Measurements from ENCODE around the gene SMIM45.
A peak's percentile ranks its signal among the peaks of the same experiment; 100 is the strongest.
"Not testable (repeated sequence)": the region's sequence is repeated elsewhere in the genome, so short reads cannot be mapped to it uniquely, and the experiment has no call there.

The SMIM45 gene

DNA sequence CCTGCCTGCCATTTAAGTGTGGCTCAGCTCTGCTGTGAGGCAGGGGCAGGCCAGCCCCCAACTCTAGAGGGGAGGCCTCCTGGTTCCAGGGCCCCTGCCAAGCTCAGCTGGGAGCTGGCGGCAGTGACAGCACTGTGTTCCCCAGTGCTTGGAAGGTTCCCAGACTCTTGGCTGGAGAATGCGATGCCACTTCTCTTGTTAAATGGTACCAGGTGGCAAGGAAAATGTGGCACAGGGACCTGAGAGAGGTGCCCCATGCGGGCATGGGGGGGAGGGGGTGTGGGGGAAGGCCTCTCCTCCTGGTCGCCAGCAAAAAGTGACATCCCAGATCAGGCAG, 17.0 kb upstream of the SMIM45 start:
- peak; percentile 42 for DNase-seq

DNA sequence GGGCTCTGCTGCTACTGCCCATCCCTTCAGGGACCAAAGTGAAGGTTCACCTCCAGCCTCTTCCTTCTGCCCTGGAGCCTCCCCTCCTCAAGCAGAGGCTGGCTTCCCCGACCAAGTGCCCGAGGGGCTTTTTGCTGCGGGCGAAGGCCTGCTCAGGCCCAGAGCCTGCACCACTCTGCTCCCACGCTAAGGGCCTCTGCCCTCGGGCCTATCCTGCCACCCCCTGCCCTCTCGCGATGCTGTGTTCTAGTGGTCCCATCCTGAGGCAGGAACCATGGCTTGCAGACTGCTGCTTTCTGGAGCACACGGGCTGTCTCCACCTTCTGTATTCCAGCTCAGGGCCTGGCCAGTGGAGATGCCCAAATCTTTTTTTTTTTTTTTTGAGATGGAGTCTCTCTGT, 16.4 kb upstream of the SMIM45 start:
- no peak for DNase-seq

DNA sequence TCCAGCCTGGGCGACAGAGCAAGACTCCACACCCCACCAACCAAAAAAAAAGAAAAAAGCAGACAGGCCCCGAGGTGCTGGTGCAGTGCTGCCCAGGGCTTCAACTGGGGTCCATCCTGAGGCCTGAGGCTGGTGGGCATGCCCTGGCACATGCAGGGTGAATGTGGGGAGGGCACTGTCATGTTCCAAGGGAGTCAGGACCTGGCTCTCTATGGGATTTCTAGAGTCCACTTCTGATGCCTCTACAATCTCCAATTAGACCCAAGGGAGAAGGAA, 15.1 kb upstream of the SMIM45 start:
- no peak for DNase-seq

DNA sequence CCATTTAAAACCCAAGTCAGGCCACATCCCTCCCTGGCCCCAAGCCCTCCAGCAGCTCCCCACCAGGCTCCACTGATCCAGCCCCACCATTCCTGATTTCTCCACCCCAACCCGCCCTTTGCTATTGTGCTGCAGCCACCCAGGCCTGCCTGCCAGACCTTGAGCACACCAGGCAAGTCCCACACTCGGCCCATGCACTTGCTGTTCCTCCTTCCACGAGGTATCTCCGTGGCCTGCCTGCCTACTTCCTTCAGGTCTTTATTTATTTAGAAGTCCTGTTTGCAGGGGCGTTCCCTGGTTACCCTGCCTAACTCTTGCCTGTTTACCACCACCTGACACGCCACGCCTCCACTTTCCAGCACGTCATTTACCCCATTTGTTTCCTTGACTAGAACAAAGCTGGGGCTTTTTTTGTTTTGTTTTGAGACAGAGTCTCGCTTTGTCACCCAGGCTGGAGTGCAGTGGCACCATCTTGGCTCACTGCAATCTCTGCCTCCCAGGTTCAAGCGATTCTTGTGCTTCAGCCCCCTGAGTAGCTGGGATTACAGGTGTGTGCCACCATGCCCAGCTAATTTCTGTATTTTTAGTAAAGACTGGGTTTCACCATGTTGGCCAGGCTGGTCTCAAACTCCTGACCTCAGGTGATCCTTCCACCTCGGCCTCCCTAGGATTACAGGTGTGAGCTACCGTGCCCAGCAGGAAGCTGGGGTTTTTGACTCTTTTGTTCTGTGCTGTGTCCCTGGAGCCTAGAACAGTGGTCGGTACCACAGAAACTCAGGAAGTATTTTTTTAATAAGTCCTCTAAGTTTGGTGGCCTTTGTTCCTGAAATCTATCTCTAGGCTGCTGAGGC, 11.7 kb upstream of the SMIM45 start:
- DNase-seq = no peak

DNA sequence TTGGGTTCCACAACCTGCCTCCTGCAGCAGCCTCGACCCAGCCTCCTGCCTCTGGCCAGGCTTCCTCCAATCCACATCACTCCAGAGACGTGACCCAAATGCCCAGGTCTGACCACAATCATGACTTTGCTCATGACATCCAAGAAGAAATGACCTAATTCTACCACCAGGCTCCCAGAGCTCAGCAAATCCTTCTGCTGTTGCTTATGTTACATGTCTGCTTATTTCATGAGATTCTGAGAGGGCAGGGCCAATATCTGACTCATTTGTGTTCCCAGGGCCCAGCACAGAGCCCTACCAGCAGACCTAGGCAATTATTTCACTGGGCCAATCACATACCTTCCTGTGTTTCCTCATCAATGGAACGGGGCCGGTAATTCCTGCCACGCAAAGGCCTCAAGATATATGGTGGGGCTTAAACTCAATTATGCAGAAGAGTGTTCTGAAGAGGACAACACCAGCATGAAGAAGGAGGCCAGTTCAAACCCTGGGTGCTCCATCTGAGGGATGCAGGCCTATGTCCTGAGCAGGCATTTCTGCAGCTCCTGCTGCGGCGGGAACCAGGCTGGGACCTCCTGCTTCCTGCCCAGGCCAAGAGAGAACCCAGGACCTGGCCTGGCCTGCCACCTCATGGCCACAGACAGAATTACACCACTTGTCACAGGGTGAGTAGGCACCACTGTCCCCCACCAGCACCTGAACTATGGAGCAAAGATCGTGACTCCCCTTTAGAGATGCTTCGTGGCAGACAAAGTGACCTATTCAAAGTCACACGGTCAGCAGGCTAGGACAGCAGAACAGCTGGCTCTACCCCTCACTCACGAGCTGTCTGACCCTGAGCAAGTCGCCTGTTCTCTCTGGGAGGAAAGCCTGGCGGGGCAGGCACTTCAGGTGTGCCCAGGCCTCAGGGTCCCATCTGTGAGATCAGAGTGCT, 10.9 kb upstream of the SMIM45 start:
- peak; percentile 53 for DNase-seq

DNA sequence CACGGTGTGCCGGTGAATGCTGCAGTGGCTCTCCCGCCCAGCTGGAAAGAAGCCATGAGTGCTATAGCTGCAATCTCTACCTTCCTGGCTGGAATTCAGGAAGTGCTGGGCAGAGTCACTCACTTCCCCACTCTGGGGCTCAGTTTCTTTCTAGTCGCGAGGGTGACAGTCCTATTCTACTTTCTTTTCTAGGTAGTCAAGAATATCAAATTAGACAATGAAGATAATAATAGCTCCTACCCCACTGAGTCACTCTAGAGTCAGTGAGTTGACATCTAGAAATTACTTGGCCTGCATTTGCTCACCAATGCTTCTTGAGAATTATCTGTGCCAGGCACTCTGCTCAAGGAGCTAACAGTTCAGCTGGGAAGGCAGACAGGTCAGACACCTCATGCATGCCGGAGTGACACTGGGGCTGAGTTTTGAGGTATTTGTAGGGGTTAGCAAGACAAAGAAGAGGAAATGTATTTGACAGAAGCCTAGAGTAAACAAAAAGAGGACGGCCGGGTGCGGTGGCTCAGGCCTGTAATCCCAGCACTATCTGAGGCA, 8.2 kb upstream of the SMIM45 start:
- DNase-seq = no peak

DNA sequence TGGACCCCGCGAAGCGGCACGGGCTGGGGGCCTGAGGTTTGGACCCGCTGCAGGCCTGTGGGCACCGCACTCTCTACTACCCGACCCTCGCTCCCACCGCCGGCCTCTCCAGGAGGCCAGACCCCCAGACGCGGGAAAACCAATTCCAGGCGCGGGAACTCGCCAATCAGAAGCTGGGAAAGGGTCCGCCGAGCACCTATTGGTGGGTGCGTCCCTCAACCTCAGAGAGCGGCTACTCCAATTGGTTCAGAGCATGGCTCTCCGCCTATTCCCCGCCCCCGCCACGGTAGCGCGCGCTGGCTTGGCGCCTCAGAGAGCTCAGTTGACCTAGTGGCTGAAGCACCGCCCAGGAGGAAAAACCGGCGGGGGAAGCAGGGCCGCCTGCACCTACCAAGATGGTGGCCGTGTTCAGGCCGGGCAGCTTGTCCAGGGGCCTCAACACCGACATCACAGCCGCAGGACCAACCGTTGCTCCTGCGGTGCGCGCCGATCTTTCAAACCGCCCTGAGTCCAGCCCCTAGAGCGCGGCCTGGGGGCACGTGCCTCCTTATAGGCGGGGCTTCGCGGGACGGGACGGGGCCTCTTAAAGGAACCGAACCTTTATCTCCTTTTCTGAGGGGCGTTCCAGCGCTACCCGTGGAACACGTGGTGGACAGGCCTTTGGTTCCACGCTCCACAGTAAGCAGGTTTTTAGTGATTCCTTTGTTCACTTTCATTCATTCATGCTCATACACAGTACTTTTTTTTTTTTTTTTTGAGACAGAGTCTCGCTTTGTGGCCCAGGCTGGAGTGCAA, 5.1 kb upstream of the SMIM45 start, which contains the start of gene CENPM:
Gene CENPM, minus strand, starts transcription at position 524 of the 795 bp plus-strand sequence. Its CDS starts 76 bp downstream, at position 448.
- peak; percentile 97 for DNase-seq

DNA sequence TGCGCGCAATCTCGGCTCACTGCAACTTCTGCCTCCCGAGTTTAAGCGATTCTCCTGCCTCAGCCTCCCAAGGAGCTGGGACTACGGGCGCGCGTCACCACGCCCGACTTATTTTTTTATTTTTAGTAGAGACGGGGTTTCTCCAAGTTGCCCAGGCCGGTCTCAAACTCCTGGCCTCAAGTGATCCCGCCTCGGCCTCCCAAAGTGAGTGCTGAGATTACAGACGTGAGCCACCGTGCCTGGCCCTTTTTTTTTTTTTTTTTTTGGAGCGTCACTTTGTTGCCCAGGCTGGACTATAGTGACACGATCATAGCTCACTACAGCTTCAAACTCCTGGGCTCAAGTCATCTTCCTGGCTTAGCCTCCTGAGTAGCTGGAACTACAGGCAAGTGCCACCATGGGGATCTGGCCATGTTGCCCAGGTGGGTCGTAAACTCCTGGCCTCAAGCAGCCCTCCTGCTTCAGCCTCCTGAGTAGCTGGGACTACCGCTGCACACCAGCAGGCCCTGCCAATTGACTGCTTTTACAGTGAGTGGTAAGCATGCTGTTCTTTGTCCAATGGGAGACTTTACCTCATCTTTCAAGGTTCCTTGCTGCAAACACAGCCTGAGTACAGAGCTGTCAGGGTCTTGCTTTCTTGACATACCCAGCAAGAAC, 4.4 kb upstream of the SMIM45 start:
- DNase-seq = no peak

DNA sequence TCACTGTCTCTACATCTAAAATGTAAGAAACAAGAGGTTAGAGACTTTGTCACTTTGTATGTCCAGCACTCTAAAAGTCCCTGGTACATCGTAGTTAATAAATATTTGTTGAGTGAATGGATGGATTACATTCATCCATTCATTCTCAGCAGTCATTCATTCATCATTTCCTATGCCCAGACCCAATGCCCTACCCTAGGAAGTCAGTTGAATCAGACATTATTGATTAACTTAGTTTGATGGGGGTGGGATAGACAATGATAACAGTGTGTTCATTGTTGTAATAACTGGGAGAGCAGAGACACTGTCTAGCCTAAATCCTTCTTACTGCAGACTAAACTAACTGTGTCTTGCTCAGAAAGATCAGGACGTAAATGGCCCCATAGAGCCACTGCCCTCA, 3.8 kb upstream of the SMIM45 start:
- no peak for DNase-seq

DNA sequence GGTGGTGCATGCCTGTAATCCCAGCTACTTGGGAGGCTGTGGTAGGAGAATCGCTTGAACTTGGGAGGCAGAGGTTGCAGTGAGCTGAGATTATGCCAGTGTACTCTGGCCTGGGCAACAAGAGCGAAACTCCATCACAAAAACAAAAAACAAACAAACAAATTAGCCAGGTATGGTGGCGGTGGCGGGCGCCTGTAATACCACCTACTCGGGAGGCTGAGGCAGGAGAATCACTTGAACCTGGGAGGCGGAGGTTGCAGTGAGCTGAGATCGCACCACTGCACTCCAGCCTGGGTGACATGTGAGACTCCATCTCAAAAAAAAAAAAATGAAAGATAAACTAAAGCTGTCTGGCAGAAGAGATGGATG, 3.0 kb upstream of the SMIM45 start:
- DNase-seq = not testable (repeated sequence)

DNA sequence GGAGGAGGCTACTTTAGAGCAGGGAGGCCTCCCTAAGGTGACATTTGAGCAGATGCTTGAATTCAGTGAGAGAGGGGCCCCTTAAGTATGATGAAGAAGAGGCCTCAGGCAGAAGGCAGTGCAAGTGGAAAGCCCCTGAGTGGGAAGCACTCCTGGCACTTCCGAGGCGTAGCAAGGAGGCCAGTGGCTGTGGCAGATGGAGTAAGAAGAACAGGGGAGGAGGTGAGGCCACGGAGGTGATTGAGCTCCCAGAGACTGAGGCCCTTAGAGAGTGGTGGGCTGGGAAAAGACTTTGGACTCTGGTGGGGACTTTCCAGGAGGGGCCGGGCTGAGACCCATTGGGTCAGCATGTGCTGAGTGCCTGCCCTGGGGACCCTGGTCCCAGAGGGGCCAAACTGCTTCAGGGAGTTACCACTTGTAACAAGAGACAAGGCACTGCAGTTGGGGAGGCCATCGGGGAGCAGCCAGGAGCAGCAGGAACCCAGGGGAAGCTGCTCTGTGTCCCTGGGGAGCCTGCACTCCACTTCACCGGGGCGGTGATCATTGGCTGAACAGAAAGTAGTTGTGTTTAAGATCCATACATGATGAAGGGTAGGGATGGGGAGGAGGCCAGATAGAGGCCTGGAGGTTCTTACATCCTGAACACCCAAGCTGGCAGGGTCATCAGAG, 2.5 kb upstream of the SMIM45 start:
- no peak for DNase-seq

DNA sequence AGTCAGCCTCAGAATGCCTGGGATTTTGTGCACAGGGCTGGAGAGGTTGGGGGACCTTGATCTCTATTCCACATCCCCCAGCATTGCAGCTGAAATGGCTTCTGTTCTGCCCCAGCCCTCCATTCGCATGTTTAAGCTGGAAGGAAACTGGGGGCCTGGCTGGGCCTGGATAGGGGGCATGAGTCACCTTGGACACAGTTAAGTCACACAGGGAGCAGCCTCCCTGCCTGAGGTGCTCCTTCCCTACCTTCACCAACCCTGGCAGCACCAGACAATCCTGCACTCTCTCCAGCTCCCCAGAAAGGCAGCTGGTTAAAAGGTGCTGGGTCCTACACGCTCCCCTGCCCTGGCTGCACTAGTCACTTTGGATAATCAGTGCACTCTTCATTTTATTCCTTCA, 763 bp downstream of the SMIM45 start:
- DNase-seq = no peak

DNA sequence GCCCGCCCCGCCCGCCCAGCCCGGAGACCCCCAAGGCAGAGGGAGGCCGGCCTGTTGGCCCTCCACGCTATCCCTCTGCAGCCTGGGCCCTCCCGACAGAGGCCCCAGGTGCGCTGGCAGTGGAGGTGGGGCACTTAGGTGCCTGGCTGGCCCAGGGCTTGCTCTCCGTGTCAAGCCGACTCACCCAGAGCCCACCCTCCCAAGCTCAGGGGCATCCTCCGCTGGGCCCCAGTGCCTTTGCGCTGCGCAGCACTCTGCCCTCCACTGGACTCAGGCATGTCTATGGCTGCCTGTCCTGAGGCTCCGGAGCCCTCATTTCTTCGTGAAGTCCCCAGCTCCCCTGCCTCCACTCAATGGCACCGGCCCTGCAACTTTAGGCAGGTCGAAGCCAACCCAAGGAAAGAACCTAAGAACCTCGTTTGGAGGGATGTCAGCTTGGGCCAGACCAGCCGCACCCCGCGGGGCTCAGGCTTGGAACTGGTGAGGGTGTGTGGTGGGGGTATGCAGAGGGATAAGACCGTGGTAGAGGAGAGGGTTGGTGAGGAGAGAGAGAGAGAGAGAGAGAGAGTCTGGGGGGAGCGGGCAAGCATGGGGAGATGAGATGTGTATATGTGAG, 6.1 kb downstream of the SMIM45 start:
- DNase-seq = no peak

DNA sequence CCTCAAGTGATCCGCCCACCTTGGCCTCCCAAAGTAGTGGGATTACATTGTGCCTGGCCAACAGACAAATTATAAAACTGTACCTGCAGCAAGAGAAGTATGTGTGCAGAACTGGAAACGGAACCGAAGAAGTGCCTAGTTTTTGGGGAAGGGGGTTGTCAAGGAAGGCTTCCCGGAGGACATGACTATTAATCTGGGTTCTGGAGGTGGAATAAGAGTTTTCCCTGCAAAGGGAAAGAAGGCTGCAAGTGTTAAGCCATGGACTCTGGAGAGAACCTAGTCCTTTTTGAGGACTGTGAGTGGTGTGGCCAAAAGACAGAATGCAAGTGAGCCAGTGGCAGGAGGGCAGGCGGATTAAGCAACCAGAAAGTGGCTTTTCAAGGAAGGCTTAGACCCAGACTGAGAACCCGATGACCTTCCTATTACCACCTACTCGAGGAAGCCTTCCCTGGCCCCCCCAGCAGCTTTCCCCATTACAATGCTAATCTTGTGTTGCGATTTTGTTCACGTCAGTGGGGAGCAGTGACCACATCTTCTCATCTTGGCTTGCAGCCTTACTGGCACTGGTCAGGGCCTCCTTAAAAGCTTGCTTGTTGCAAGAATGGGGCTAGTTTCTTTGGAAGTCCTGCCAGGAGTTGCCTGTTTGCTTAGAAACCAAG, 11.6 kb downstream of the SMIM45 start:
- no peak for DNase-seq

DNA sequence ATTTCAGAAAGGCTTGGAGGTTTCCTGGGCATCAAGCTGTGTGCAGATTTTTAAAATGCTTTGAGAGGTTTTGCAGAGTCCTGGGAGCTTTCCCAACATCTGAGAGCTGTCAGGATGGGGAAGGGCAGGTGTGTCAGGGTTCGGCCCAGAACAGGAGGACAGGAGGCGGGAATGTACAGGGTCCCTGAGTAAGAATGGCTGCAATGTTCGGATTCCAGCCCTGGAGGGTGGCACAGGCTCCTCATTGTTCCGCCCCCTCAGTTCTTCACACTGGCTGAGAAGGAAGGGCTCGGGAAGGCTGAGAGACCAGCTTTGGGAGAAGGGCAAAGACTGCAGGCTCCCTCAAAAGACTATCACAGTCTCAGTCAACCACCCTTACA, 12.2 kb downstream of the SMIM45 start:
- no peak for DNase-seq

DNA sequence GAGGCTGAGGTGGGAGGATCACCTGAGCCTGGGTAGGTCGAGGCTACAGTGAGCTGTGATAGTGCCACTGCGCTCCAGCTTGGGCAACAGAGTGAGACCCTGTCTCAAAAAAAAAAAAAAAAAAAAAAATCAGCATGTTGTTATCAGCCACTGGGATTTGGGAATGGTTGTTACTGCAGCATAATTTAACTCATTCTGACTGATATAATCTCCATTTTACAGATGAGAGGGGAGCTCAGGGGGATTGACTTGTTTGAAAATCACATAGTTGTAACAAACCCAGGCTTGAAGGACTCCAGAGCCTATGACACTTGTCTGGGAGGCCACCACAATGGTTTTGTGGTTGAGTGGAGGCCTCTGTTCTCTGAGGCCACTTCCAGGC, 14.3 kb downstream of the SMIM45 start:
- no peak for DNase-seq

DNA sequence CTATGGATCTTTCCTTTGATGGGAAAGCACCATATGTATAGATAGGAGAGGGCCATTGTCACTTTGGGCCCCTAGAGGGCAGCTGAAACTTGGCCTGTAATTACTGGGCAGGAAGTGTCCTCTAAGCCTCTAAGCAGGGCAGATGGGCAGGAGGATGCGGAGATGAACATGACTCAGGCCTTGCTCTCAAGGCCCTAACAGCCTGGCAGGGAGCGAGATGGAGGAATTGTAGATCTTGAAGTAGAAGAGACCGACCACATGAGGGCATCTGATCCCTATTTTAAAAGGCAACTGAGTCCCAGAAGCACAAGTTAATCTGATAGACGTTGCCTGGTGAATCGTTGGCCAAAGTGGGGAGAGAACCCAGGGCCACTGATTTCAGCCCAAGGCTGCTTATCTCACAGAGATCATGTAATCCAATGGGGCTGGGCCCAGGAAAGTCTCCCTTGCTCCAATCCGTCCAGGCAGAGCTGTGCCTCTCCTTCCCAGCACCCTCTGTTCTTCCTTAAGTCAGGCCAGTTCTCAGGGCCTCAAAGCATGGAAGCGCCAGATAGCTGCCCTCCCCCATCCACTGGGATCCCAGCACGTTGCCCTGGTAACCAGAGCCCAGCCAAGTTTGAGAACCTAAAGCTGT, 14.8 kb downstream of the SMIM45 start:
- DNase-seq = peak; percentile 23

DNA sequence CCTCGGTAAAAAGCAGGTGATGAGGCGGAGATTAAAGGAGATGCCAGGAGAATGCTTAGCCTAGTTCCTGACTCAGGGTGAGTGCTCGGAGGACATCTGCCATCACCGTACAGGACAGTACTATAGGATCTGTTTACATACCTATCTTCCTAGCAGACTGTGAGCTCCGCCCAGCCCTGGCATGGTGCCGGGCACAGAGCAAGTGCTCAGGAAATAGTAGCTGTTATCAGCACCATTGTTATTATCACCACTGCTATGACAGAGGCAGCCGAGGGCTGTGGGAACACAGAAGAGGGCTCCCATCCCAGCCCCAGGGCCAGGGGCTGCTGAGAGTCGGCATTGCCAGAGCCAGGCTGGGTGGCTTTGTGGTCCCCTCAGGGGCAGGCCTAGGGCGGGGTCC, 16.7 kb downstream of the SMIM45 start:
- DNase-seq = no peak

DNA sequence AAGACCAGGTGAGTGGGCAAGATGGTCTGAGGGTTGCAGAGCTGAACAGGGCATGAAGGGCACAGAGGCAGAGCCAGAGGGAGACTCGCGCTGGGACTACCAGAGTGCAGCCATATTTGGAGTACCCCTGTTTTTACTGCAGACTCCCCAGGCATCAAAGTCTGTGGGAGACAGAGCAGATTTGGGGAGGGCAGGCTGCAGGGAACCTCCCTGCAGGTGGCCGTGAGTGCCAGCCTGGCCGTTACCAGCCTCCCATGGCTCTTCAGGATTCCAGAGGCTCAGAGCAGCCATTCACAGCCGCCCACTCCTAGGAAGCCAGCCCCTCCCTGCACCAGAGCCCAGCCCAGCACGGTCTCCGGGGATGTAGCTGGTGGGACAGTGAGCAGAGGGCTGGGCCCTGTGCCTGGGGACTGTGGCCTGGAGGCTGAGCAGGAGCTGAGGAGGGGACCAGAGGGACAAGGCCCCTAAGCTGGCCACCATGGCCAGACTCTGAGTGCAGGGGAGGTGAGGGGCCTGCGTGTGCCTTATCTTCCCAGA, 17.2 kb downstream of the SMIM45 start, which contains the start of gene SEPTIN3:
Gene SEPTIN3, plus strand, starts transcription at position 334 of the 537 bp plus-strand sequence. CDS start 2,050 bp downstream, outside the sequence.
- no peak for DNase-seq

DNA sequence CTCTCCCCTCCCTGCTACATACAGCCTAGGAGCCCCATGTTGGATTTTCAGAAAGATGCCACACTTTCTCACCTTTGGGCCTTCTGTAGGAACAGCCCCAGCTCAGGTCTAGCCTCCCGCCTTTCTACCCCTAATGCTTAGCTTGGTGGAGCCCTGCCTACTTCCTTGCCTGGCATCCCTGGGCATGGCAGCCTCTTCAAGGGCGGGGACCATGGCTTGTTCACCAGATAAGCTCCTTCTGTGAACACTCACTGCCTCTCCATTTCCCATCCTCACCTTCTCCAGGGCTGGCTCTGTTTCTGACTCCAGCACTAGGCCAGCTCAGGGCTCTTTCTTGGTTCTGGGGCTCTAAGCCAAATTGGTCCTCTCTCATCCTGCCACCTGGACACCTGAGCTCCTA, 18.7 kb downstream of the SMIM45 start:
- no peak for DNase-seq

All from NCI-H1092 (cell line).